Measurements from ENCODE around the gene DDIT4. TPM values are rescaled to one million over a fixed set of nuclear protein-coding genes. Genes with fewer than 3 reads are reported as not detected.
"Not testable (repeated sequence)": the region's sequence is repeated elsewhere in the genome, so short reads cannot be mapped to it uniquely, and the experiment has no call there.

DDIT4 gene
- total RNA-seq, 1 experiment from 2014 or later: 20.7 TPM

DNA sequence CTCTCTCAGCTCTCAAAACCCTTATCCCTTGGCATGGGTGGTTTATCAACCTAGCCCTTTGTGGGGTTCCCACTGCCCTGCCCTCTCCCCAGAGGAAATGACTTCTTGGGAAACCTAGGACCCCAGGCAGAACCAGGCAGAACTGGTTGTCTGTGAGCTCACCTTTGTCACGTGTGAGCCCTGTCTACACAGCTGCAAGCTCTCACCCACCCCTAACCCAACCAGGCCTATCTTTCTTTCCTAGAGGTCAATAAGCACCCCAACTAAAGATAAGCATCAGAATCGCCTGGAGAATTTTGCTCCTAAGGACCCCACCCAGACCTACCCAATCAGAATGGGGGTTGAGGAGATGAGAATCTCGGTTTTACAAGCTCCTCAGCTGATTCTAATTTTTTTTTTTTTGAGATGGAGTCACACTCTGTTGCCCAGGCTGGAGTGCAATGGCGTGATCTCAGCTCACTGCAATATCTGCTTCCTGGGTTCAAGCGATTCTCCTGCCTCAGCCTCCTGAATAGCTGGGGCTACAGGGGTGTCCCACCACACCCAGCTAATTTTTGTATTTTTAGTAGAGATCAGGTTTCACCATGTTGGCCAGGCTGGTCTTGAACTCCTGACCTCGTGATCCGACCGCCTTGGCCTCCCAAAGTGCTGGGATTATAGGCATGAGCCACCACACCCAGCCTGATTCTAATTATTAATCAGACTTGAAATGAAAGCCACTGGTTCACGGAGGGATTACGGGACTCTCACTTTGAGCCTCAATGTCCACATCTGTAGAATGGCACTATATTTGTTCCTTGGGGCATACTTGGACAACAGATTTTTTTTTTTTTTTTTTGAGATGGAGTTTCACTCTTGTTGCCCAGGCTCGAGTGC, 7.5 kb upstream of the DDIT4 start:
- CTCF ChIA-PET: no interaction called here
- POLR2A ChIA-PET (ENCODE audit: low non-redundant PET): no interaction called here
- H3K9me3 ChIP-seq (ENCODE audit: low read depth, low read length, poor library complexity, severe bottlenecking): no peaks in the 10 kb centered on the region
- intact Hi-C loops (cut with micrococcal nuclease; ENCODE audit: unreplicated experiment): no loop called here
- no peaks in the 10 kb centered on the region for H3K27me3 ChIP-seq (replicated peaks; ENCODE audit: insufficient read depth, low read depth, low read length, poor library complexity)
- peaks cover 14% of the 10 kb centered on the region for H3K4me1 ChIP-seq (ENCODE audit: insufficient read depth, low read length, poor library complexity, severe bottlenecking)
- TF ChIP-seq, protein P1, sequence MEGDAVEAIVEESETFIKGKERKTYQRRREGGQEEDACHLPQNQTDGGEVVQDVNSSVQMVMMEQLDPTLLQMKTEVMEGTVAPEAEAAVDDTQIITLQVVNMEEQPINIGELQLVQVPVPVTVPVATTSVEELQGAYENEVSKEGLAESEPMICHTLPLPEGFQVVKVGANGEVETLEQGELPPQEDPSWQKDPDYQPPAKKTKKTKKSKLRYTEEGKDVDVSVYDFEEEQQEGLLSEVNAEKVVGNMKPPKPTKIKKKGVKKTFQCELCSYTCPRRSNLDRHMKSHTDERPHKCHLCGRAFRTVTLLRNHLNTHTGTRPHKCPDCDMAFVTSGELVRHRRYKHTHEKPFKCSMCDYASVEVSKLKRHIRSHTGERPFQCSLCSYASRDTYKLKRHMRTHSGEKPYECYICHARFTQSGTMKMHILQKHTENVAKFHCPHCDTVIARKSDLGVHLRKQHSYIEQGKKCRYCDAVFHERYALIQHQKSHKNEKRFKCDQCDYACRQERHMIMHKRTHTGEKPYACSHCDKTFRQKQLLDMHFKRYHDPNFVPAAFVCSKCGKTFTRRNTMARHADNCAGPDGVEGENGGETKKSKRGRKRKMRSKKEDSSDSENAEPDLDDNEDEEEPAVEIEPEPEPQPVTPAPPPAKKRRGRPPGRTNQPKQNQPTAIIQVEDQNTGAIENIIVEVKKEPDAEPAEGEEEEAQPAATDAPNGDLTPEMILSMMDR (conservative IDR thresholded peaks at IDR 0.05; ENCODE audit: low read depth, low read length): no peak
- TF ChIP-seq EZH2 (IDR thresholded peaks at IDR 0.05; ENCODE audit: borderline replicate concordance, low read depth, low read length, poor library complexity, severe bottlenecking): no peak
- no peak overlapping the region for H3K4me3 ChIP-seq (ENCODE audit: low read depth, low read length, poor library complexity, severe bottlenecking)
- H3K27ac ChIP-seq (ENCODE audit: low read depth, low read length, poor library complexity, severe bottlenecking): peak overlapping the region; percentile 18
- no peaks in the 10 kb centered on the region for H3K36me3 ChIP-seq (ENCODE audit: insufficient read depth, low read length, poor library complexity, severe bottlenecking)
- no peak for DNase-seq (ENCODE audit: low spot score)
- BruUV-seq (replicated peaks): no TSS peak

DNA sequence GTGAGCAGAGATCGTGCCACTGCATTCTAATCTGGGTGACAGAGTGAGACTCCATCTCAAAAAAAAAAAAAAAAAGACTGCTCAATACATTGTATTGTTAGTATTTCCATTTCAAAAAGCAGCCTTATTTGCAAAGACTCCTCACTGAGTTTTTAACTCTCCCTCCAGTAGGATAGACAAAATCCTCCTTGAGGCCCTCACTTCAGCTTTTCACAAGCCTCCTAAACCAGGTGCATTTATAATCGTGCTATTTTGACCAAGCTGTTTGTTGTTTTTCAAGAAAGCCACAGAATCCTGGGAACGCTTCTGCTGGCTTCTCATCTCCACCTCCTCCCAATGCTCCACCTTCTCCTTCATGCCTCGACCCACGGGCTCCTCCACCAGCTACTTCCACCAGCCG, 6.3 kb upstream of the DDIT4 start:
- no peak overlapping the region for H3K4me3 ChIP-seq (ENCODE audit: low read depth, low read length, poor library complexity, severe bottlenecking)
- no peaks in the 10 kb centered on the region for H3K9me3 ChIP-seq (ENCODE audit: low read depth, low read length, poor library complexity, severe bottlenecking)
- ChIA-PET CTCF (no interaction called here), POLR2A (ENCODE audit: low non-redundant PET) (no interaction called here)
- no peaks in the 10 kb centered on the region for H3K36me3 ChIP-seq (ENCODE audit: insufficient read depth, low read length, poor library complexity, severe bottlenecking)
- BruUV-seq (replicated peaks): no TSS peak
- H3K27ac ChIP-seq (ENCODE audit: low read depth, low read length, poor library complexity, severe bottlenecking): peak overlapping the region; percentile 47
- no peak for DNase-seq (ENCODE audit: low spot score)
- intact Hi-C loops (cut with micrococcal nuclease; ENCODE audit: unreplicated experiment): no loop called here
- H3K27me3 ChIP-seq (replicated peaks; ENCODE audit: insufficient read depth, low read depth, low read length, poor library complexity): no peaks in the 10 kb centered on the region
- no peak for TF ChIP-seq EZH2 (IDR thresholded peaks at IDR 0.05; ENCODE audit: borderline replicate concordance, low read depth, low read length, poor library complexity, severe bottlenecking)
- H3K4me1 ChIP-seq (ENCODE audit: insufficient read depth, low read length, poor library complexity, severe bottlenecking): peaks cover 11% of the 10 kb centered on the region

DNA sequence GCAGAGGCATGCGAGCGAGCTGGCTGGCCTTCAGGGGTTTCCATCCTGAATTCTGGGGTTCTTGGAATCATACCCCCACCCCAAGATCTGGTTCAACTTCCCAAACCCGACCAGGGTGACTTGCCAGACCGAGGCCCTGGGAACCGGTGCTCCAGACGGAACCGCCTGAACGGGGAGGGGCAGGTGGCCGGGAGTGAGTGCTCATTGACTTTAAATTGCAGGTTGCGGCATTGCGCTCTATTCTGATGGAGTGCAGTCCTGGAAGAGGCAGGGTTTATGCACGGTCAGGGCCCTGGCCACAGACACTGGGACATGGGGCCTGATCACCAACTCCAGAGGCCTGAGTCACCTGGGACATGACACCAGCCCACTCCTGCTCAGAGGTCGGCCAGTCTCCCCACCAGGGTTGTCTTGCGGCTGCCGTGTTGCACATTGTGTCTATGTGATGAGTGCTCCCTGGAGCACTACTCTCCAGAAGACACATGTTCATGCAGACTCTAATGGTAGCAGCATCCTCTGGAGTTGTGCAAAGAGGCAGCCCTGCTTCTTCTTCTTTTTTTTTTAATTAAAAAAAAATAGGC, 5.8 kb upstream of the DDIT4 start:
- Histone ChIP-seq H3K36me3 (ENCODE audit: insufficient read depth, low read length, poor library complexity, severe bottlenecking) (no peaks in the 10 kb centered on the region), H3K4me3 (ENCODE audit: low read depth, low read length, poor library complexity, severe bottlenecking) (no peak overlapping the region), H3K9me3 (ENCODE audit: low read depth, low read length, poor library complexity, severe bottlenecking) (no peaks in the 10 kb centered on the region), H3K4me1 (ENCODE audit: insufficient read depth, low read length, poor library complexity, severe bottlenecking) (peaks cover 16% of the 10 kb centered on the region), H3K27ac (ENCODE audit: low read depth, low read length, poor library complexity, severe bottlenecking) (peak overlapping the region; percentile 47), H3K27me3 (replicated peaks; ENCODE audit: insufficient read depth, low read depth, low read length, poor library complexity) (no peaks in the 10 kb centered on the region)
- BruUV-seq (replicated peaks): no TSS peak
- intact Hi-C loops (cut with micrococcal nuclease; ENCODE audit: unreplicated experiment): no loop called here
- no peak for TF ChIP-seq EZH2 (IDR thresholded peaks at IDR 0.05; ENCODE audit: borderline replicate concordance, low read depth, low read length, poor library complexity, severe bottlenecking)
- TF ChIP-seq, protein P1 (conservative IDR thresholded peaks at IDR 0.05; ENCODE audit: low read depth, low read length): no peak
- CTCF ChIA-PET: no interaction called here
- DNase-seq (ENCODE audit: low spot score): no peak
- POLR2A ChIA-PET (ENCODE audit: low non-redundant PET): no interaction called here

DNA sequence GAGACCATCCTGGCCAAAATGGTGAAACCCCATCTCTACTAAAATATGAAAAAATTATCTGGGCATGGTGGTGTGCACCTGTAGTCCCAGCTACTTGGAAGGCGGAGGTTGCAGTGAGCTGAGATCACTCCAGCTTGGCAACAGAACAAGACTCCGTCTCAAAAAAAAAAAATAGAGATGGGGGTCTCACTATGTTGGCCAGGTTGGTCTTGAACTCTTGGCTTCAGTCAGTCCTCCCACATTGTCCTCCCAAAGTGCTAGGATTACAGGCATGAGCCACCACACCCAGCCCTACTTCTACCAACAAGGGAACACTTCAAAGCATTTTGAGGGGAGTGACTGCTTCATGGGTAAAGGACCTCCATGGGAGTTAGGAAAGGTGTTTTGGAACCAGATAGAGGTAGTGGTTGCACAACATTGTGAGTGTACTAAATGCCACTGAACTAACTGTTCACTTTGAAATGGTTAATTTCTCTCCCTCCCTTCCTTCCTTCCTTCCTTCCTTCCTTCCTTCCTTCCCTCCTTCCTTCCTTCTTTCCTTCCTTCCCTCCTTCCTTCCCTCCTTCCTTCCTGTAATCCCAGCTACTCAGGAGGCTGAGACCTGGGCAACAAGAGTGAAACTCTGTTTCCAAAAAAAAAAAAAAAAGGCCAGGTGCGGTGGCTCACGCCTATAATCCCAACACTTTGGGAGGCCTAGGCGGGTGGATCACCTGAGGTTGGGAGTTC, 5.1 kb upstream of the DDIT4 start:
- H3K4me3 ChIP-seq (ENCODE audit: low read depth, low read length, poor library complexity, severe bottlenecking); H3K27ac ChIP-seq (ENCODE audit: low read depth, low read length, poor library complexity, severe bottlenecking); H3K27me3 ChIP-seq (replicated peaks; ENCODE audit: insufficient read depth, low read depth, low read length, poor library complexity); H3K36me3 ChIP-seq (ENCODE audit: insufficient read depth, low read length, poor library complexity, severe bottlenecking); DNase-seq (ENCODE audit: low spot score); H3K9me3 ChIP-seq (ENCODE audit: low read depth, low read length, poor library complexity, severe bottlenecking); intact Hi-C loops (cut with micrococcal nuclease; ENCODE audit: unreplicated experiment); CTCF ChIA-PET; BruUV-seq (replicated peaks): not testable (repeated sequence)
- H3K4me1 ChIP-seq (ENCODE audit: insufficient read depth, low read length, poor library complexity, severe bottlenecking): peaks cover 14% of the 10 kb centered on the region
- POLR2A ChIA-PET (ENCODE audit: low non-redundant PET): interaction anchor here (0.6 kb wide), 1 partner anchor 14 kb away, joined by 3 read pairs; no protein-coding TSS in a partner anchor

Measured in A673 (cell line).